Ramos (cell line): Measurements from ENCODE around the gene C9orf57.
"Not testable (repeated sequence)": the region's sequence is repeated elsewhere in the genome, so short reads cannot be mapped to it uniquely, and the experiment has no call there.

Experiments used
- in situ Hi-C: fragments of 300-500 bp; cut with MboI; formaldehyde crosslinking; loops from one replicate; pipeline ENCODE4 v1.14.3; 2022; ENCODE audit warnings: low sequenced_read_pairs; ENCODE audit not compliant: unreplicated experiment

Gene C9orf57

GRCh38 chr9:72060513-72060912 is at the start of gene C9orf57:
C9orf57 (minus strand) TSS chr9:72060613; CDS start chr9:72059331, 1,282 bp downstream.
- in situ Hi-C loops = loop anchor here (25.0 kb wide), 2 partner anchors 102 to 752 kb away; no protein-coding TSS in a partner anchor

- in situ Hi-C loops = no loop called here
Observed at GRCh38 chr9:72102520-72102919, 42.1 kb upstream of the C9orf57 start.

- in situ Hi-C loops = not testable (repeated sequence)
Observed at GRCh38 chr9:72095520-72095919, 35.1 kb upstream of the C9orf57 start.

GRCh38 chr9:72092820-72093219 is 32.4 kb upstream of the C9orf57 start:
- in situ Hi-C loops = no loop called here

- in situ Hi-C loops = no loop called here
Observed at GRCh38 chr9:72089451-72090130, 29.2 kb upstream of the C9orf57 start.

- in situ Hi-C loops = no loop called here
Observed at GRCh38 chr9:72082536-72082935, 22.1 kb upstream of the C9orf57 start.

- in situ Hi-C loops = loop anchor here (25.0 kb wide), 2 partner anchors 88 to 738 kb away; no protein-coding TSS in a partner anchor
Observed at GRCh38 chr9:72074666-72075065, 14.3 kb upstream of the C9orf57 start.

- in situ Hi-C loops = loop anchor here (25.0 kb wide), 2 partner anchors 97 to 747 kb away; no protein-coding TSS in a partner anchor
Observed at GRCh38 chr9:72065076-72065475, 4.7 kb upstream of the C9orf57 start.

- in situ Hi-C loops = loop anchor here (25.0 kb wide), 2 partner anchors 110 to 760 kb away; no protein-coding TSS in a partner anchor
Observed at GRCh38 chr9:72052122-72052521, 8.3 kb downstream of the C9orf57 start.

GRCh38 chr9:72048850-72049249 is 11.6 kb downstream of the C9orf57 start:
- in situ Hi-C loops = loop anchor here (25.0 kb wide), 2 partner anchors 538 to 762 kb away; no protein-coding TSS in a partner anchor

GRCh38 chr9:72046630-72047456 is 13.6 kb downstream of the C9orf57 start:
- in situ Hi-C loops = loop anchor here (25.0 kb wide), 2 partner anchors 540 to 760 kb away; no protein-coding TSS in a partner anchor

- in situ Hi-C loops = loop anchor here (25.0 kb wide), 2 partner anchors 543 to 757 kb away; no protein-coding TSS in a partner anchor
Observed at GRCh38 chr9:72044095-72044494, 16.3 kb downstream of the C9orf57 start.

- in situ Hi-C loops = loop anchor here (25.0 kb wide), 2 partner anchors 544 to 756 kb away; no protein-coding TSS in a partner anchor
Observed at GRCh38 chr9:72043576-72043975, 16.8 kb downstream of the C9orf57 start.

GRCh38 chr9:72042928-72043327 is 17.5 kb downstream of the C9orf57 start:
- in situ Hi-C loops = loop anchor here (25.0 kb wide), 2 partner anchors 544 to 756 kb away; no protein-coding TSS in a partner anchor

GRCh38 chr9:72041775-72042194 is 18.6 kb downstream of the C9orf57 start:
- in situ Hi-C loops = loop anchor here (25.0 kb wide), 2 partner anchors 546 to 754 kb away; no protein-coding TSS in a partner anchor

GRCh38 chr9:72041369-72041768 is 19.0 kb downstream of the C9orf57 start:
- in situ Hi-C loops = loop anchor here (25.0 kb wide), 2 partner anchors 546 to 754 kb away; no protein-coding TSS in a partner anchor

- in situ Hi-C loops = loop anchor here (5.0 to 25.0 kb wide), 3 partner anchors 233 to 752 kb away; no protein-coding TSS in a partner anchor
Observed at GRCh38 chr9:72039532-72039931, 20.9 kb downstream of the C9orf57 start.

GRCh38 chr9:72038890-72039410 is 21.5 kb downstream of the C9orf57 start:
- in situ Hi-C loops = loop anchor here (5.0 to 25.0 kb wide), 3 partner anchors 233 to 752 kb away; no protein-coding TSS in a partner anchor

GRCh38 chr9:72038408-72038807 is 22.0 kb downstream of the C9orf57 start:
- in situ Hi-C loops = loop anchor here (5.0 to 25.0 kb wide), 3 partner anchors 234 to 751 kb away; no protein-coding TSS in a partner anchor

GRCh38 chr9:72037571-72037970 is 22.8 kb downstream of the C9orf57 start:
- in situ Hi-C loops = loop anchor here (5.0 to 25.0 kb wide), 3 partner anchors 235 to 750 kb away; no protein-coding TSS in a partner anchor
